ENCODE data around the gene PNPLA5. TPM values are rescaled to one million over a fixed set of nuclear protein-coding genes. Genes with fewer than 3 reads are reported as not detected.

Gene PNPLA5
- total and polyA plus RNA-seq, 4 donors = not detected

- H3K36me3 ChIP-seq (ENCODE audit: control insufficient read depth in 4 of 4, insufficient read depth in 3 of 4, low read depth in 1 of 4, low read length in 3 of 4) = no peaks in the 10 kb centered on the region
- TF ChIP-seq GABPA (IDR thresholded peaks at IDR 0.05 in 1 of 2, conservative IDR thresholded peaks at IDR 0.05 in 1 of 2) (no peak), SP1 (IDR thresholded peaks at IDR 0.05) (no peak), TAF1 (conservative IDR thresholded peaks at IDR 0.05) (no peak), FOXA2 (IDR thresholded peaks at IDR 0.05) (no peak), MAX (IDR thresholded peaks at IDR 0.05) (no peak), HNF4G (IDR thresholded peaks at IDR 0.05) (no peak), FOXA1 (IDR thresholded peaks at IDR 0.05) (no peak), HNF4A (conservative IDR thresholded peaks at IDR 0.05) (no peak), NR2F2 (IDR thresholded peaks at IDR 0.05) (no peak), YY1 (IDR thresholded peaks at IDR 0.05) (no peak), RXRA (IDR thresholded peaks at IDR 0.05) (no peak), CTCF (IDR thresholded peaks at IDR 0.05; ENCODE audit: low read depth, low read length, missing input control) (no peak), EGR1 (IDR thresholded peaks at IDR 0.05; ENCODE audit: low read depth in 2 of 2) (no peak), REST (IDR thresholded peaks at IDR 0.05) (no peak), ZBTB33 (IDR thresholded peaks at IDR 0.05) (no peak), JUND (IDR thresholded peaks at IDR 0.05) (no peak), RAD21 (IDR thresholded peaks at IDR 0.05) (no peak), ATF3 (IDR thresholded peaks at IDR 0.05) (no peak)
- 92% methylated on average over 16 of the region's 16 CpGs for WGBS
- no peak for DNase-seq (ENCODE audit: low spot score)
- H3K9me3 ChIP-seq (ENCODE audit: control insufficient read depth in 4 of 4, low read length in 3 of 4) = no peaks in the 10 kb centered on the region
- no peaks in the 10 kb centered on the region for H3K27me3 ChIP-seq (ENCODE audit: control insufficient read depth in 4 of 4, insufficient read depth in 4 of 4, low read length in 3 of 4)
- no peak overlapping the region for H3K4me3 ChIP-seq (ENCODE audit: low read depth in 1 of 3, low read length in 3 of 3)
- no peak overlapping the region for H3K9ac ChIP-seq (ENCODE audit: low read depth in 1 of 2, low read length in 2 of 2)
- H3K4me1 ChIP-seq (ENCODE audit: control insufficient read depth in 4 of 4, insufficient read depth in 4 of 4, low read length in 3 of 4) = no peaks in the 10 kb centered on the region
- no peak overlapping the region for H3K27ac ChIP-seq (ENCODE audit: low read depth in 1 of 2, low read length in 2 of 2)
Measured at GRCh38 chr22:43840851-43841250, 51.0 kb downstream of the PNPLA5 start.

All from liver (tissue), 9 donors.